HCT116 (cell line): ENCODE measurements around the gene ZBTB16. TPM values are rescaled to one million over a fixed set of nuclear protein-coding genes. Genes with fewer than 3 reads are reported as not detected.

Experiments used
- ATAC-seq: fragments of 200-7000 bp; cut with Tn5 transposase; 2 replicates; pipeline ENCODE4 v1.9.1; 2020; ENCODE audit warnings: mild to moderate bottlenecking, moderate library complexity
- BruUV-seq: library from RNA; stranded (reverse); fragments of 400-500 nt; replicated peaks from 2 replicates; lab custom pipeline; 2021; lab: Mats Ljungman, UMichigan
- CTCF ChIA-PET: fragments of 300-600 bp; sonication (Branson Sonifier 250); formaldehyde crosslinking; loops from one replicate; lab custom pipeline; 2021; ENCODE audit warnings: antibody characterized with exemption; lab: Charles Lee
- POLR2A ChIA-PET: fragments of 300-600, 350-600 bp; sonication (Branson Sonifier 250); formaldehyde crosslinking; loops from one replicate; lab custom pipeline; 2021; ENCODE audit warnings: antibody characterized with exemption; lab: Charles Lee
- RAD21 ChIA-PET, 2 experiments: fragments of 300-600 bp; sonication (Branson Sonifier 250); formaldehyde crosslinking; loops; one replicate each; lab custom pipeline; 2023; ENCODE audit warnings: low total read pairs in 2 of 2; ENCODE audit not compliant: uncharacterized antibody in 2 of 2, unreplicated experiment in 2 of 2, low non-redundant PET in 1 of 2; lab: Charles Lee
- DNase-seq: peaks from one replicate; pipeline ENCODE4 v3.0.0-alpha.2; 2010; ENCODE audit warnings: low read depth, low spot score
- H2AFZ ChIP-seq: fragments of 200-600 bp; shearing (Covaris generic), sonication (generic); 2 replicates; pipeline ENCODE4 v1.6.1; 2017; ENCODE audit warnings: low read depth, mixed run types, mixed read lengths, antibody characterized with exemption, low read length; ENCODE audit not compliant: poor library complexity, severe bottlenecking
- H3K27ac ChIP-seq: 2 replicates; pipeline ENCODE4 v1.5.1; 2012; ENCODE audit warnings: low read depth, low read length
- H3K27me3 ChIP-seq: fragments of 200-600 bp; sonication (generic); 2 replicates; pipeline ENCODE4 v1.6.1; 2016; ENCODE audit warnings: mixed run types, low read length, mixed read lengths; ENCODE audit not compliant: insufficient read depth
- H3K36me3 ChIP-seq, 2 experiments: fragments of 200-500 bp in 1 of 2; fragments of 200-600 bp in 1 of 2; sonication (Bioruptor generic) in 1 of 2; sonication (generic) in 1 of 2; 2 replicates each; pipeline versions ENCODE4 v1.5.1 to v1.6.1; 2014 to 2016; ENCODE audit warnings: low read length in 2 of 2, inconsistent platforms in 1 of 2, mixed read lengths in 1 of 2, mixed run types in 1 of 2; ENCODE audit not compliant: insufficient read depth in 2 of 2, control insufficient read depth in 1 of 2
- H3K4me1 ChIP-seq, 2 experiments: fragments of 200-600 bp in 1 of 2; sonication (generic) in 1 of 2; 2 replicates each; pipeline versions ENCODE4 v1.5.1 to v1.6.1; 2012 to 2017; ENCODE audit warnings: low read length in 2 of 2, inconsistent platforms in 1 of 2, mild to moderate bottlenecking in 1 of 2, mixed read lengths in 1 of 2, mixed run types in 1 of 2, moderate library complexity in 1 of 2; ENCODE audit not compliant: insufficient read depth in 2 of 2, control insufficient read depth in 1 of 2
- H3K4me2 ChIP-seq: fragments of 200-600 bp; sonication (generic); 2 replicates; pipeline ENCODE4 v1.6.1; 2017; ENCODE audit warnings: mixed run types, low read length, mixed read lengths
- H3K4me3 ChIP-seq, 2 experiments: fragments of 200-600 bp in 1 of 2; sonication (generic) in 1 of 2; replicated peaks in 1 of 2; 2 replicates each; pipeline ENCODE4 v1.5.1; 2011 to 2016; ENCODE audit warnings: low read length in 2 of 2, control low read depth in 1 of 2, low read depth in 1 of 2, mild to moderate bottlenecking in 1 of 2, mixed read lengths in 1 of 2, mixed run types in 1 of 2
- H3K79me2 ChIP-seq: fragments of 200-600 bp; sonication (generic); 2 replicates; pipeline ENCODE4 v1.6.1; 2017; ENCODE audit warnings: mild to moderate bottlenecking, mixed run types, low read length, moderate library complexity, mixed read lengths; ENCODE audit not compliant: insufficient read depth
- H3K9ac ChIP-seq: fragments of 200-600 bp; sonication (generic); 2 replicates; pipeline ENCODE4 v1.6.1; 2016; ENCODE audit warnings: low read length, mixed read lengths
- H3K9me2 ChIP-seq: fragments of 200-600 bp; sonication (generic), shearing (Covaris generic); 2 replicates; pipeline ENCODE4 v1.6.1; 2017; ENCODE audit warnings: mixed run types, mild to moderate bottlenecking, moderate library complexity; ENCODE audit not compliant: insufficient read depth
- H3K9me3 ChIP-seq, 2 experiments: fragments of 200-500 bp in 1 of 2; fragments of 200-600 bp in 1 of 2; sonication (Bioruptor generic) in 1 of 2; sonication (generic) in 1 of 2; 2 replicates each; pipeline ENCODE4 v1.6.1; 2014 to 2017; ENCODE audit warnings: low read length in 2 of 2, mixed read lengths in 2 of 2, inconsistent platforms in 1 of 2, low read depth in 1 of 2, mild to moderate bottlenecking in 1 of 2, mixed run types in 1 of 2, moderate library complexity in 1 of 2; ENCODE audit not compliant: control insufficient read depth in 1 of 2, insufficient read depth in 1 of 2
- H4K20me1 ChIP-seq: fragments of 200-600 bp; sonication (generic), shearing (Covaris generic); 2 replicates; pipeline ENCODE4 v1.6.1; 2017; ENCODE audit warnings: mixed run types, mild to moderate bottlenecking, moderate library complexity; ENCODE audit not compliant: insufficient read depth
- CBX3 ChIP-seq: IDR thresholded peaks from 2 replicates; pipeline ENCODE4 v1.6.1; 2012; ENCODE audit warnings: low read depth
- CEBPB ChIP-seq: IDR thresholded peaks from 2 replicates; pipeline ENCODE4 v1.6.1; 2012; ENCODE audit warnings: low read depth
- EZH2 ChIP-seq: fragments of 200-600 bp; sonication (generic); IDR thresholded peaks from 2 replicates; pipeline ENCODE4 v1.6.1; 2017; ENCODE audit warnings: antibody characterized with exemption, mixed run types
- EZH2phosphoT487 ChIP-seq: fragments of 200-600 bp; IDR thresholded peaks from 2 replicates; pipeline ENCODE4 v1.6.1; 2018; ENCODE audit warnings: antibody characterized with exemption, borderline replicate concordance
- FOSL1 ChIP-seq: IDR thresholded peaks from 2 replicates; pipeline ENCODE4 v1.6.1; 2012; ENCODE audit warnings: low read depth
- JUND ChIP-seq: IDR thresholded peaks from 2 replicates; pipeline ENCODE4 v1.6.1; 2012
- POLR2A ChIP-seq: IDR thresholded peaks from 2 replicates; pipeline ENCODE4 v1.7.0; 2011; ENCODE audit warnings: borderline replicate concordance; ENCODE audit not compliant: insufficient read depth, insufficient read length; ENCODE audit errors: extremely low read depth
- POLR2AphosphoS5 ChIP-seq: IDR thresholded peaks from 2 replicates; pipeline ENCODE4 v1.6.1; 2011; ENCODE audit warnings: mild to moderate bottlenecking, low read depth, low read length, moderate library complexity
- RAD21 ChIP-seq: IDR thresholded peaks from 2 replicates; pipeline ENCODE4 v1.6.1; 2012; ENCODE audit warnings: low read depth, mild to moderate bottlenecking
- SIN3A ChIP-seq: IDR thresholded peaks from 2 replicates; pipeline ENCODE4 v1.6.1; 2012; ENCODE audit warnings: low read depth
- SP1 ChIP-seq: IDR thresholded peaks from 2 replicates; pipeline ENCODE4 v1.6.1; 2012; ENCODE audit warnings: low read depth
- SRF ChIP-seq: IDR thresholded peaks from 2 replicates; pipeline ENCODE4 v1.6.1; 2012; ENCODE audit warnings: low read depth
- TCF7L2 ChIP-seq: IDR thresholded peaks from 2 replicates; pipeline ENCODE4 v1.7.0; 2011; ENCODE audit warnings: borderline replicate concordance, inconsistent platforms; ENCODE audit not compliant: insufficient read depth, insufficient read length; ENCODE audit errors: extremely low read depth
- ZFX ChIP-seq: fragments of 450-650 bp; IDR thresholded peaks from 2 replicates; pipeline ENCODE4 v1.6.1; 2017
- ZNF274 ChIP-seq: fragments of 200-500 bp; sonication (Bioruptor generic); IDR thresholded peaks from 2 replicates; pipeline ENCODE4 v1.6.1; 2014; ENCODE audit warnings: mild to moderate bottlenecking, low read depth, low read length, inconsistent platforms
- intact Hi-C: fragments of 100-400 bp; cut with micrococcal nuclease; formaldehyde crosslinking; loops from 2 replicates; pipeline ENCODE4 v1.10.0; 2022
- total RNA-seq: library from RNA; stranded (reverse); gene quantifications from one replicate; pipeline ENCODE4 v1.2.1, GENCODE V29; 2021; ENCODE audit not compliant: unreplicated experiment
- TF ChIP-seq, protein P1 (sequence below): IDR thresholded peaks from 2 replicates; pipeline ENCODE4 v1.6.1; 2012
- TF ChIP-seq, protein P2 (sequence below): IDR thresholded peaks from 2 replicates; pipeline ENCODE4 v1.6.1; 2011; ENCODE audit warnings: mild to moderate bottlenecking, low read length, moderate library complexity; ENCODE audit not compliant: insufficient replicate concordance; ENCODE audit errors: extremely low read depth
- TF ChIP-seq, protein P3 (sequence below), 3 experiments: fragments of 200-600 bp in 1 of 3; sonication (generic) in 1 of 3; IDR thresholded peaks in 2 of 3; conservative IDR thresholded peaks in 1 of 3; 2 replicates each; pipeline ENCODE4 v1.5.1; 2012 to 2017; ENCODE audit warnings: low read depth in 2 of 3, low read length in 2 of 3, antibody characterized with exemption in 1 of 3, borderline replicate concordance in 1 of 3, control low read depth in 1 of 3, mild to moderate bottlenecking in 1 of 3, mixed read lengths in 1 of 3, mixed run types in 1 of 3, moderate library complexity in 1 of 3; ENCODE audit not compliant: insufficient read depth in 1 of 3
- TF ChIP-seq, protein P4 (sequence below): IDR thresholded peaks from 2 replicates; pipeline ENCODE4 v1.6.1; 2012

Gene ZBTB16
- total RNA-seq, 1 experiment from 2014 or later = 0.30 TPM

DNA sequence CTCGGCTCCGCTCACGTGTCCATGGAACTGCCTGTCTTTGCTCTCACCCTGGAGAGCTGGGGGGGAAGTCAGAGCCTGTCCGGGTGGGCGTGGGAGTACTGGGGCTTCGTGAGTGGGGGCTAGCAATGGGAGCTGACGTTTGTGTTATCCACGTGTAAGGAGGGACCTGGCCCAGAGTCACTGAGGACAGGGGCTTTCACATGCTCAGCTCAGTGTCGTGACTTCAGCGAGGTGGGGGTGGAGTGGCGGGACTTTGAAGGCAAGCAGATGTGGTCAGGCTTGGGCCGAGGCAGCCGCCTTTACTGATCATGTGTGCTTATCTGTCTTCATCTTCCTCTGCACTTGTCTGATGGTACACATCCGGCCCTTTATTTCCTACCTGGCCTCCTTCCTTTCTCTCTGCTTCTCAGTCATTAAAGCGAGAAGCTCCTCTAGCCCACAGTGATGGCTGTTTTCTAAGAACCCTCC is 123.6 kb downstream of the ZBTB16 start:
- Histone ChIP-seq H3K9me3 (no peaks in the 10 kb centered on the region), H3K4me2 (no peak overlapping the region), H3K4me3 (no peak overlapping the region), H3K36me3 (no peaks in the 10 kb centered on the region), H3K9ac (no peak overlapping the region), H3K4me1 (no peaks in the 10 kb centered on the region), H3K79me2 (no peaks in the 10 kb centered on the region), H4K20me1 (no peaks in the 10 kb centered on the region), H2AFZ (no peak overlapping the region), H3K9me2 (no peaks in the 10 kb centered on the region), H3K27me3 (peaks cover 39% of the 10 kb centered on the region), H3K27ac (no peak overlapping the region)
- RAD21 ChIA-PET = no interaction called here
- no peak for ATAC-seq
- POLR2A ChIA-PET = no interaction called here
- no TSS peak for BruUV-seq
- CTCF ChIA-PET = interaction anchor here (0.9 to 1.6 kb wide), 2 partner anchors 189 to 288 kb away, joined by 3 to 6 read pairs; no protein-coding TSS in a partner anchor
- DNase-seq = no peak
- intact Hi-C loops = loop anchor here (5.0 kb wide), 2 partner anchors 79 to 286 kb away; no protein-coding TSS in a partner anchor
- TF ChIP-seq POLR2A (no peak), ZNF274 (no peak), TCF7L2 (no peak), EZH2 (no peak)

DNA sequence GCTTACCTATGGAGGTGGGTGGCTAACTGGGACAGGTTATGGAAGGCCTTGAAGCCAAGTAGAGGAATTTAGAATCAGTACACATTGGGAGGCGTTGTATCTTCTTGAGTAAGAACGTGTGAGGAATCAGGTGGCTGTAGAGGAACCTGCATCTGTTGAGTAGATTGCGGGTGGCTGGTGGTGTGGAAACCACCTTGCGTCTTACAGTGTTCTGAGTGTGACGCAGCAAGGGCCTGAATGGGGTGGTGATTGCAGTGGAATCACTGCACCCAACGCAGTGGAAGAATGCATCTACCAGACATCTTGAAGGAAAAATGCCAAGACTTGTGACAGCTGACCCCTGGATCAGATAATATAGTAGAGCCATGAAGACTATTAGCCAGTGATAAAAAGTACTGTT is 125.9 kb downstream of the ZBTB16 start:
- intact Hi-C loops = no loop called here
- no peaks in the 10 kb centered on the region for H3K4me1 ChIP-seq
- H3K79me2 ChIP-seq = no peaks in the 10 kb centered on the region
- H3K27me3 ChIP-seq = peaks cover 16% of the 10 kb centered on the region
- H2AFZ ChIP-seq = no peak overlapping the region
- RAD21 ChIA-PET = no interaction called here
- BruUV-seq = no TSS peak
- DNase-seq = no peak
- H3K9ac ChIP-seq = no peak overlapping the region
- no peaks in the 10 kb centered on the region for H3K36me3 ChIP-seq
- POLR2A ChIA-PET = no interaction called here
- CTCF ChIA-PET = no interaction called here
- H3K9me2 ChIP-seq = no peaks in the 10 kb centered on the region
- TF ChIP-seq RAD21 (no peak), CBX3 (no peak), CEBPB (no peak), JUND (no peak), SP1 (no peak), POLR2A (no peak), SIN3A (no peak), EZH2phosphoT487 (no peak), POLR2AphosphoS5 (no peak), SRF (no peak), FOSL1 (no peak), ZFX (no peak)
- TF ChIP-seq, protein P1, sequence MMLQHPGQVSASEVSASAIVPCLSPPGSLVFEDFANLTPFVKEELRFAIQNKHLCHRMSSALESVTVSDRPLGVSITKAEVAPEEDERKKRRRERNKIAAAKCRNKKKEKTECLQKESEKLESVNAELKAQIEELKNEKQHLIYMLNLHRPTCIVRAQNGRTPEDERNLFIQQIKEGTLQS = no peak
- TF ChIP-seq, protein P2, sequence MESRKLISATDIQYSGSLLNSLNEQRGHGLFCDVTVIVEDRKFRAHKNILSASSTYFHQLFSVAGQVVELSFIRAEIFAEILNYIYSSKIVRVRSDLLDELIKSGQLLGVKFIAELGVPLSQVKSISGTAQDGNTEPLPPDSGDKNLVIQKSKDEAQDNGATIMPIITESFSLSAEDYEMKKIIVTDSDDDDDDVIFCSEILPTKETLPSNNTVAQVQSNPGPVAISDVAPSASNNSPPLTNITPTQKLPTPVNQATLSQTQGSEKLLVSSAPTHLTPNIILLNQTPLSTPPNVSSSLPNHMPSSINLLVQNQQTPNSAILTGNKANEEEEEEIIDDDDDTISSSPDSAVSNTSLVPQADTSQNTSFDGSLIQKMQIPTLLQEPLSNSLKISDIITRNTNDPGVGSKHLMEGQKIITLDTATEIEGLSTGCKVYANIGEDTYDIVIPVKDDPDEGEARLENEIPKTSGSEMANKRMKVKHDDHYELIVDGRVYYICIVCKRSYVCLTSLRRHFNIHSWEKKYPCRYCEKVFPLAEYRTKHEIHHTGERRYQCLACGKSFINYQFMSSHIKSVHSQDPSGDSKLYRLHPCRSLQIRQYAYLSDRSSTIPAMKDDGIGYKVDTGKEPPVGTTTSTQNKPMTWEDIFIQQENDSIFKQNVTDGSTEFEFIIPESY = no peak
- TF ChIP-seq, protein P3, sequence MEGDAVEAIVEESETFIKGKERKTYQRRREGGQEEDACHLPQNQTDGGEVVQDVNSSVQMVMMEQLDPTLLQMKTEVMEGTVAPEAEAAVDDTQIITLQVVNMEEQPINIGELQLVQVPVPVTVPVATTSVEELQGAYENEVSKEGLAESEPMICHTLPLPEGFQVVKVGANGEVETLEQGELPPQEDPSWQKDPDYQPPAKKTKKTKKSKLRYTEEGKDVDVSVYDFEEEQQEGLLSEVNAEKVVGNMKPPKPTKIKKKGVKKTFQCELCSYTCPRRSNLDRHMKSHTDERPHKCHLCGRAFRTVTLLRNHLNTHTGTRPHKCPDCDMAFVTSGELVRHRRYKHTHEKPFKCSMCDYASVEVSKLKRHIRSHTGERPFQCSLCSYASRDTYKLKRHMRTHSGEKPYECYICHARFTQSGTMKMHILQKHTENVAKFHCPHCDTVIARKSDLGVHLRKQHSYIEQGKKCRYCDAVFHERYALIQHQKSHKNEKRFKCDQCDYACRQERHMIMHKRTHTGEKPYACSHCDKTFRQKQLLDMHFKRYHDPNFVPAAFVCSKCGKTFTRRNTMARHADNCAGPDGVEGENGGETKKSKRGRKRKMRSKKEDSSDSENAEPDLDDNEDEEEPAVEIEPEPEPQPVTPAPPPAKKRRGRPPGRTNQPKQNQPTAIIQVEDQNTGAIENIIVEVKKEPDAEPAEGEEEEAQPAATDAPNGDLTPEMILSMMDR (IDR thresholded peaks at IDR 0.05 in 2 of 3, conservative IDR thresholded peaks at IDR 0.05 in 1 of 3; ENCODE audit: borderline replicate concordance in 1 of 3, insufficient read depth in 1 of 3, low read depth in 2 of 3, low read length in 2 of 3) = no peak
- TF ChIP-seq, protein P4, sequence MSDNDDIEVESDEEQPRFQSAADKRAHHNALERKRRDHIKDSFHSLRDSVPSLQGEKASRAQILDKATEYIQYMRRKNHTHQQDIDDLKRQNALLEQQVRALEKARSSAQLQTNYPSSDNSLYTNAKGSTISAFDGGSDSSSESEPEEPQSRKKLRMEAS = no peak
- no peak overlapping the region for H3K4me3 ChIP-seq
- H3K27ac ChIP-seq = no peak overlapping the region
- no peaks in the 10 kb centered on the region for H3K9me3 ChIP-seq
- ATAC-seq = no peak
- no peak overlapping the region for H3K4me2 ChIP-seq
- no peaks in the 10 kb centered on the region for H4K20me1 ChIP-seq
